ENCODE results near the gene CCDC71L. TPM values are rescaled to one million over a fixed set of nuclear protein-coding genes. Genes with fewer than 3 reads are reported as not detected.

The CCDC71L gene
- total and polyA plus RNA-seq, 2 of the 13 experiments (the other 11 are each of a cell fraction or from before 2014, with no cell fraction given): 0.02 TPM; not detected in 1

DNA sequence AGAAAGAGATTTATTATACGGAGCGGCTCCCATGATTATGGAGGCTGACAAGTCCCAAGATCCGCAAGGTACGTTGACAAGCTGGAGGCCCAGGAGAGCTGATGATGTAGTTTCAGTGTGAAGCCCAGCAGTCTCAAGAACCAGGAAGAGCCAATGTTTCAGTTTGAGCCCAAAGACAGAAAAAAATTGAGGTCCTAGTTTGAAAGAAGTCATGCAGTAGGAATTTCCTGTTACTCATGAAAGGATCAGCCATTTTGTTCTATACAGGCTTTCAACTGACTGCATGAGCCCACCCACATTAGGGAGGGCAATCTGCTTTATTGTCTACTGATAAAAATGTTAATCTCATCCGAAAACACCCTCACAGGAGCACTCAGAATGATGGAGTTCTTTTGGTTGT is 51.5 kb downstream of the CCDC71L start (continued):
- TF ChIP-seq, protein P1, sequence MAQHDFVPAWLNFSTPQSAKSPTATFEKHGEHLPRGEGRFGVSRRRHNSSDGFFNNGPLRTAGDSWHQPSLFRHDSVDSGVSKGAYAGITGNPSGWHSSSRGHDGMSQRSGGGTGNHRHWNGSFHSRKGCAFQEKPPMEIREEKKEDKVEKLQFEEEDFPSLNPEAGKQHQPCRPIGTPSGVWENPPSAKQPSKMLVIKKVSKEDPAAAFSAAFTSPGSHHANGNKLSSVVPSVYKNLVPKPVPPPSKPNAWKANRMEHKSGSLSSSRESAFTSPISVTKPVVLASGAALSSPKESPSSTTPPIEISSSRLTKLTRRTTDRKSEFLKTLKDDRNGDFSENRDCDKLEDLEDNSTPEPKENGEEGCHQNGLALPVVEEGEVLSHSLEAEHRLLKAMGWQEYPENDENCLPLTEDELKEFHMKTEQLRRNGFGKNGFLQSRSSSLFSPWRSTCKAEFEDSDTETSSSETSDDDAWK (CRISPR knock-in tag; IDR thresholded peaks at IDR 0.05): no peak
- TF ChIP-seq GATA4 (IDR thresholded peaks at IDR 0.05; ENCODE audit: borderline replicate concordance, low read depth) (no peak), KDM5A (IDR thresholded peaks at IDR 0.05; ENCODE audit: borderline replicate concordance, low read length) (no peak)
- TF ChIP-seq, protein P2, sequence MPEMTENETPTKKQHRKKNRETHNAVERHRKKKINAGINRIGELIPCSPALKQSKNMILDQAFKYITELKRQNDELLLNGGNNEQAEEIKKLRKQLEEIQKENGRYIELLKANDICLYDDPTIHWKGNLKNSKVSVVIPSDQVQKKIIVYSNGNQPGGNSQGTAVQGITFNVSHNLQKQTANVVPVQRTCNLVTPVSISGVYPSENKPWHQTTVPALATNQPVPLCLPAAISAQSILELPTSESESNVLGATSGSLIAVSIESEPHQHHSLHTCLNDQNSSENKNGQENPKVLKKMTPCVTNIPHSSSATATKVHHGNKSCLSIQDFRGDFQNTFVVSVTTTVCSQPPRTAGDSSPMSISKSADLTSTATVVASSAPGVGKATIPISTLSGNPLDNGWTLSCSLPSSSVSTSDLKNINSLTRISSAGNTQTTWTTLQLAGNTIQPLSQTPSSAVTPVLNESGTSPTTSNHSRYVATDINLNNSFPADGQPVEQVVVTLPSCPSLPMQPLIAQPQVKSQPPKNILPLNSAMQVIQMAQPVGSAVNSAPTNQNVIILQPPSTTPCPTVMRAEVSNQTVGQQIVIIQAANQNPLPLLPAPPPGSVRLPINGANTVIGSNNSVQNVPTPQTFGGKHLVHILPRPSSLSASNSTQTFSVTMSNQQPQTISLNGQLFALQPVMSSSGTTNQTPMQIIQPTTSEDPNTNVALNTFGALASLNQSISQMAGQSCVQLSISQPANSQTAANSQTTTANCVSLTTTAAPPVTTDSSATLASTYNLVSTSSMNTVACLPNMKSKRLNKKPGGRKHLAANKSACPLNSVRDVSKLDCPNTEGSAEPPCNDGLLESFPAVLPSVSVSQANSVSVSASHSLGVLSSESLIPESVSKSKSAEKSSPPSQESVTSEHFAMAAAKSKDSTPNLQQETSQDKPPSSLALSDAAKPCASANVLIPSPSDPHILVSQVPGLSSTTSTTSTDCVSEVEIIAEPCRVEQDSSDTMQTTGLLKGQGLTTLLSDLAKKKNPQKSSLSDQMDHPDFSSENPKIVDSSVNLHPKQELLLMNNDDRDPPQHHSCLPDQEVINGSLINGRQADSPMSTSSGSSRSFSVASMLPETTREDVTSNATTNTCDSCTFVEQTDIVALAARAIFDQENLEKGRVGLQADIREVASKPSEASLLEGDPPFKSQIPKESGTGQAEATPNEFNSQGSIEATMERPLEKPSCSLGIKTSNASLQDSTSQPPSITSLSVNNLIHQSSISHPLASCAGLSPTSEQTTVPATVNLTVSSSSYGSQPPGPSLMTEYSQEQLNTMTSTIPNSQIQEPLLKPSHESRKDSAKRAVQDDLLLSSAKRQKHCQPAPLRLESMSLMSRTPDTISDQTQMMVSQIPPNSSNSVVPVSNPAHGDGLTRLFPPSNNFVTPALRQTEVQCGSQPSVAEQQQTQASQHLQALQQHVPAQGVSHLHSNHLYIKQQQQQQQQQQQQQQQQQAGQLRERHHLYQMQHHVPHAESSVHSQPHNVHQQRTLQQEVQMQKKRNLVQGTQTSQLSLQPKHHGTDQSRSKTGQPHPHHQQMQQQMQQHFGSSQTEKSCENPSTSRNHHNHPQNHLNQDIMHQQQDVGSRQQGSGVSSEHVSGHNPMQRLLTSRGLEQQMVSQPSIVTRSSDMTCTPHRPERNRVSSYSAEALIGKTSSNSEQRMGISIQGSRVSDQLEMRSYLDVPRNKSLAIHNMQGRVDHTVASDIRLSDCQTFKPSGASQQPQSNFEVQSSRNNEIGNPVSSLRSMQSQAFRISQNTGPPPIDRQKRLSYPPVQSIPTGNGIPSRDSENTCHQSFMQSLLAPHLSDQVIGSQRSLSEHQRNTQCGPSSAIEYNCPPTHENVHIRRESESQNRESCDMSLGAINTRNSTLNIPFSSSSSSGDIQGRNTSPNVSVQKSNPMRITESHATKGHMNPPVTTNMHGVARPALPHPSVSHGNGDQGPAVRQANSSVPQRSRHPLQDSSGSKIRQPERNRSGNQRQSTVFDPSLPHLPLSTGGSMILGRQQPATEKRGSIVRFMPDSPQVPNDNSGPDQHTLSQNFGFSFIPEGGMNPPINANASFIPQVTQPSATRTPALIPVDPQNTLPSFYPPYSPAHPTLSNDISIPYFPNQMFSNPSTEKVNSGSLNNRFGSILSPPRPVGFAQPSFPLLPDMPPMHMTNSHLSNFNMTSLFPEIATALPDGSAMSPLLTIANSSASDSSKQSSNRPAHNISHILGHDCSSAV (CRISPR knock-in tag; IDR thresholded peaks at IDR 0.05; ENCODE audit: borderline replicate concordance): no peak

Data from HepG2 (cell line).